Cardiac muscle cell (in vitro differentiated cells and primary cell): ENCODE measurements around the gene GRAMD2B. TPM values are rescaled to one million over a fixed set of nuclear protein-coding genes. Genes with fewer than 3 reads are reported as not detected.

Experiments
- DNase-seq, 2 donors: peaks; one replicate each; pipeline versions ENCODE4 v3.0.0 to v3.0.0-alpha.2; 2010 to 2017; ENCODE audit warnings: low read depth in 1 of 2, low spot score in 1 of 2
- H3K27ac ChIP-seq: fragments of 200-600 bp; sonication (generic); 2 replicates; pipeline ENCODE4 v1.5.1; 2016
- H3K27me3 ChIP-seq: fragments of 200-600 bp; sonication (generic); 2 replicates; pipeline ENCODE4 v1.6.0; 2016; ENCODE audit warnings: control low read depth
- H3K36me3 ChIP-seq: fragments of 200-600 bp; sonication (generic); 2 replicates; pipeline ENCODE4 v1.5.1; 2016; ENCODE audit warnings: control low read depth
- H3K4me1 ChIP-seq: fragments of 200-600 bp; sonication (generic); 2 replicates; pipeline ENCODE4 v1.8.1; 2017; ENCODE audit warnings: low read depth, mild to moderate bottlenecking, mixed run types
- H3K4me3 ChIP-seq: fragments of 200-600 bp; sonication (generic); 2 replicates; pipeline ENCODE4 v1.5.1; 2016; ENCODE audit warnings: mild to moderate bottlenecking
- H3K9me3 ChIP-seq: fragments of 200-600 bp; sonication (generic); 2 replicates; pipeline ENCODE4 v1.5.1; 2017; ENCODE audit warnings: low read depth, mild to moderate bottlenecking, control low read depth
- CTCF ChIP-seq: IDR thresholded peaks from 2 replicates; pipeline ENCODE4 v1.5.1; 2012; ENCODE audit warnings: low read depth, mild to moderate bottlenecking, low read length
- polyA plus RNA-seq: library from polyadenylated mRNA; unstranded; fragments of >200 nt; fragmentation: Nextera tagmentation; extraction: Ambion mirVana; gene quantifications from 2 replicates; pipeline ENCODE4 v1.2.1, GENCODE V29; 2016
- total RNA-seq: library from RNA; depleted of rRNA; stranded (reverse); fragments of >200 nt; gene quantifications from 2 replicates; pipeline ENCODE4 v1.2.3, GENCODE V29; 2016

GRAMD2B gene
- total and polyA plus RNA-seq, 2 experiments from 2014 or later, result 17.7 to 26.8 TPM

- H3K27me3 ChIP-seq, result no peaks in the 10 kb centered on the region
- H3K9me3 ChIP-seq, result no peaks in the 10 kb centered on the region
- peaks cover 5% of the 10 kb centered on the region for H3K4me1 ChIP-seq
- DNase-seq, result no peak
- TF ChIP-seq CTCF, result no peak
- no peak overlapping the region for H3K27ac ChIP-seq
- H3K4me3 ChIP-seq, result no peak overlapping the region
- no peaks in the 10 kb centered on the region for H3K36me3 ChIP-seq
Observed at GRCh38 chr5:126456217-126456820, 33.1 kb downstream of the GRAMD2B start.

GRCh38 chr5:126460459-126460858 is 37.2 kb downstream of the GRAMD2B start:
- Histone ChIP-seq H3K27ac (no peak overlapping the region), H3K9me3 (no peaks in the 10 kb centered on the region), H3K4me1 (peaks cover 6% of the 10 kb centered on the region), H3K36me3 (no peaks in the 10 kb centered on the region), H3K27me3 (no peaks in the 10 kb centered on the region), H3K4me3 (no peak overlapping the region)
- TF ChIP-seq CTCF, result no peak
- DNase-seq, result no peak

GRCh38 chr5:126460977-126461376 is 37.8 kb downstream of the GRAMD2B start:
- Histone ChIP-seq H3K4me3 (no peak overlapping the region), H3K36me3 (no peaks in the 10 kb centered on the region), H3K27ac (no peak overlapping the region), H3K27me3 (no peaks in the 10 kb centered on the region), H3K4me1 (peaks cover 6% of the 10 kb centered on the region), H3K9me3 (no peaks in the 10 kb centered on the region)
- DNase-seq, result no peak
- no peak for TF ChIP-seq CTCF

- H3K36me3 ChIP-seq, result no peaks in the 10 kb centered on the region
- peak overlapping the region; percentile 22 for H3K27ac ChIP-seq
- H3K4me3 ChIP-seq, result no peak overlapping the region
- DNase-seq, result no peak
- H3K9me3 ChIP-seq, result no peaks in the 10 kb centered on the region
- H3K27me3 ChIP-seq, result no peaks in the 10 kb centered on the region
- peaks cover 6% of the 10 kb centered on the region for H3K4me1 ChIP-seq
- TF ChIP-seq CTCF, result no peak
Observed at GRCh38 chr5:126461838-126462237, 38.6 kb downstream of the GRAMD2B start.

- Histone ChIP-seq H3K9me3 (no peaks in the 10 kb centered on the region), H3K4me3 (no peak overlapping the region), H3K27ac (peak overlapping the region; percentile 22), H3K36me3 (no peaks in the 10 kb centered on the region), H3K4me1 (peaks cover 6% of the 10 kb centered on the region), H3K27me3 (no peaks in the 10 kb centered on the region)
- no peak for TF ChIP-seq CTCF
- peak; percentile 44 to 68 for DNase-seq
Observed at GRCh38 chr5:126462239-126463014, 39.2 kb downstream of the GRAMD2B start.
